ENCODE measurements around the gene SPRED2. TPM values are rescaled to one million over a fixed set of nuclear protein-coding genes. Genes with fewer than 3 reads are reported as not detected.

Gene SPRED2
- total RNA-seq, 2 donors from 2014 or later = 1.6 to 4.8 TPM

DNA sequence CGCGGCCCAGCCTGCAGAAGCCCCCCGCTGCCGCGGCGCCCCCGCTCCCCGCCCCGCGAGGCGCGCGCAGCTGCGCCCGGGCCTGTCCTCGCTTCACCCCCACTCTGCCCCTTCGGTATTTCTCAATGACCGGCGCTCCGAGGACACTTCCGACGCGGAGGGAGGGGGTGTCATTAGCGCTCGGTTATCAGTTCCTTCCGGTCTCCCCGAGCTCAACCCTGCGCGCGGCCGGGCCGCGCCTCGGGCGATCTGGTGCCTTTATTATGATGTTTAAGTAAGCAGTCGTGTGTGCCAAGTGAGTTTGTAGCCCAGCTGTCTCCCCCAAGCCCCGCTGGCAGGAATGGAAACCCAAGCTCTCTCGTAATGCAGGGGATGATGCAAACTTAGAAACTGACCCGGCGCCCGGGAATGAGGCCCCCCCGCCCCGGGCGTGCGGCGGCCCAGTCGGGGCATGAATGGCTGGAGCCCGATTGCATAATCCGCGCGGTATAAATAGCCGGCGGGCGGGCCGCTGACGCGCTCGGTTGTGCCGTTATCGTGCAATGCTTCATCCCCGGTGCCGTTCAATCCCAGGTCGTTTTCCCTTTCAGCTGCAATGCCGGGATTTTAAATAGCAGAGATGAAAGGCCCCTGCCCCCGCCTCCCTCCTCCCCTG, 3.9 kb upstream of the SPRED2 start:
- peak; percentile 11 for ATAC-seq
- DNase-seq = peak in 2 of 3 donors; percentile 16 to 18
- H3K4me1 Mint-ChIP-seq = peaks cover 20% of the 10 kb centered on the region
- H3K27me3 Mint-ChIP-seq = peaks cover 48% of the 10 kb centered on the region
- H3K27ac Mint-ChIP-seq = no peak overlapping the region
- no peaks in the 10 kb centered on the region for H3K9me3 ChIP-seq (ENCODE audit: control insufficient read depth, low read length, poor library complexity, severe bottlenecking)
- H3K36me3 Mint-ChIP-seq (ENCODE audit: low read depth) = peaks cover 2% of the 10 kb centered on the region
- H3K4me3 Mint-ChIP-seq = peak overlapping the region; percentile 95

DNA sequence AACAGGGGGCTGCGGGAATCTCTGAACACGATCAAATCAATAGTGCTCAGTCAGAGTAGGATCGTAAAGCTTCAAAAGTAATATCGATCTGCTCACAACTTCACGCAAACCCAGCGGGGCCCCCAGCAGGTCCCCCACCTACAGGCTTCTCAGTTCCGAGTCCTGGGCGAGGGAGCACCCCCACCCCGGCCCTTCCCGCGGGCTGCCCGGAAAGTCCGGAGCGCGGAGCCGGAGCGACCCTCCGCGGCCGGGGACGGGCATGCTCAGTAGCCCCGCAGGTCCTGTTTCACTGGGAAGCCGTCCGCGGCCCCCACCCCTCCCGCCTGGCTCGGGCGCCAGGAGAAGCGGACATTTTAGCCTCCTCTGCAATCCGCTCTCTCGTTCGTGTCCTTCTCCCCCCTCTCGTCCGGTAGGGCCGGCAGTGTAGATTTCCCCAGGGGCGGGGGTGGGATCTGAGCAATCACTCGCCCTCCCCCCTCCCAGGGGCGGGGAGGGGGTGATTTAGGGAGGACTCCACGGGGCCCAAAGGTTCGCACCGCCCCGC, 3.3 kb upstream of the SPRED2 start:
- ATAC-seq (no peak), DNase-seq (peak in 2 of 3 donors; percentile 9 to 18)
- Mint-ChIP-seq H3K27ac (no peak overlapping the region), H3K4me3 (peak overlapping the region; percentile 95), H3K27me3 (peaks cover 48% of the 10 kb centered on the region), H3K4me1 (peaks cover 21% of the 10 kb centered on the region), H3K36me3 (ENCODE audit: low read depth) (peaks cover 2% of the 10 kb centered on the region)
- H3K9me3 ChIP-seq (ENCODE audit: control insufficient read depth, low read length, poor library complexity, severe bottlenecking) = no peaks in the 10 kb centered on the region

DNA sequence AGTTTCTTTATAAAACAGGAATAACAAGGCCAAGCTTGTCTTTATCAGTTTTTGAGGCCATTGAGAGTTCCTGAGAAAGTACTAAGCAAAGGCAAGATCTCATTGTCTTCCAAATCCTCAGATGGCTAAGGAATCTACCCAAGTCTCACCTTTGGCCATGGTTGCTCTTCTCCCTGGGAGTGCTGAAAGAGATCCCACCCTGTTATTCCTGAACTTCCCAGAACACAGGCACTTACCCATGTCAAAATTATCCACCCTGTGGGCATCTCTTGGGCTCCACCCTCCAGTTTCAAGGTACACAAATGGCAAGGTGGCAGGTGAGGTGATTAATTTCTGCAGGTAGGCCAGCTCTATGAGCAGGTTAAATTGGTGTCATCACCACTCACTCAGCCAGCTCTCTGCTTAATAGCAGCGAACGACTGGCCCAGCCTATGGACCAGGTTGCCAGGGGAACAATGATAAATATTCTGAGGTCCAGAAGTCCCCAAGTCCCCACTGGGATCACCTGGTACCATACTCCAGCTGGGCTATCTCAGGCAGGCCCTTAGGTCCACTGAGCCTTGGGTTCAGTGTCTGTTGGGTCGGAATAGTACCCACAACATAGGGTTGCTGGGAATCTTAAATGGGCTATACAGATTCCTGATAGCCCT, 2.3 kb upstream of the SPRED2 start:
- no peak for DNase-seq
- Mint-ChIP-seq H3K27me3 (peaks cover 44% of the 10 kb centered on the region), H3K36me3 (ENCODE audit: low read depth) (peaks cover 2% of the 10 kb centered on the region), H3K4me1 (peaks cover 24% of the 10 kb centered on the region), H3K27ac (no peak overlapping the region), H3K4me3 (no peak overlapping the region)
- H3K9me3 ChIP-seq (ENCODE audit: control insufficient read depth, low read length, poor library complexity, severe bottlenecking) = no peaks in the 10 kb centered on the region
- ATAC-seq = no peak

DNA sequence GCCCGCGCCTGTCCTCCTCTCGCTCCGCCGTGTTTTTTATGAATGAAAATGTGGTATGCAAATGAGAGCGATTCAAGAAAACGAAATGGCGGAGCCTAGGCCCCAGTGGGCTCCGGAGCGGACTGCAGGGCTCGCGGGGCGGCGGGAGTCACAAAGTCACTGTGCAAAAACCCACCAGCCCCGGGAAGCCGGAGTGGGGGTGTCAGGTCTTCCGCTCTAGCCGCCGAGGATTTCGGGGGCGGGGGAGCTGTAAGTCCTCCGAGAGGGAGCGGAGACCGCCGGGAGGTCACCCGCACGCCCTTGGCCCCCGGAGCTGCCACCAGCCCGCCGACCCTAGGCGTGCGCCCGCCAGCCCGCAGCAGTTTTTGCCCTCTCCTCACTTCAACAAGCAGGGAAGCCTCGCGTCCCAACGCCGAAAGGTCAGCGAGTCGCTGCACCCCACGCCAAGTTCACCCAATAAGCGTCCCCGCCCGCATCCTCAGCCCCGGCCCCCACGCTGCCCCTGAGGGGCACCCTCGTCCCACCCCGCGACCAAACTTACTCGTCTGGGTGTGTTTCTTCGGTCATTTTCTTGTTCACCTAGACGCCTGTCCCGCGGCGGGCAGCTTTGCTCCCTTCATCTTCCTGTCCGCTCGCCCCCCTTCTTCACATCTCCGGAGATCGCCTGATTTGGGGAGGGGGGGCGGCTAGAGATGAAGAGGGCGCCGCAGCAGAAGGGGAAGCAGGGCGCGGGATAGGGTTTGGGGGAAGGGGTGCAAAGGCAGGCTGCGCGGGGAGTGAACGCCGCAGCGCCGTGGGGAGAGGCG, 775 bp downstream of the SPRED2 start:
- Mint-ChIP-seq H3K4me3 (peak overlapping the region; percentile 95), H3K27ac (peak overlapping the region; percentile 73), H3K27me3 (peaks cover 18% of the 10 kb centered on the region), H3K36me3 (ENCODE audit: low read depth) (no peaks in the 10 kb centered on the region), H3K4me1 (peaks cover 19% of the 10 kb centered on the region)
- no peaks in the 10 kb centered on the region for H3K9me3 ChIP-seq (ENCODE audit: control insufficient read depth, low read length, poor library complexity, severe bottlenecking)
- ATAC-seq (peak; percentile 55), DNase-seq (peak; percentile 18 to 23 (median 21))

DNA sequence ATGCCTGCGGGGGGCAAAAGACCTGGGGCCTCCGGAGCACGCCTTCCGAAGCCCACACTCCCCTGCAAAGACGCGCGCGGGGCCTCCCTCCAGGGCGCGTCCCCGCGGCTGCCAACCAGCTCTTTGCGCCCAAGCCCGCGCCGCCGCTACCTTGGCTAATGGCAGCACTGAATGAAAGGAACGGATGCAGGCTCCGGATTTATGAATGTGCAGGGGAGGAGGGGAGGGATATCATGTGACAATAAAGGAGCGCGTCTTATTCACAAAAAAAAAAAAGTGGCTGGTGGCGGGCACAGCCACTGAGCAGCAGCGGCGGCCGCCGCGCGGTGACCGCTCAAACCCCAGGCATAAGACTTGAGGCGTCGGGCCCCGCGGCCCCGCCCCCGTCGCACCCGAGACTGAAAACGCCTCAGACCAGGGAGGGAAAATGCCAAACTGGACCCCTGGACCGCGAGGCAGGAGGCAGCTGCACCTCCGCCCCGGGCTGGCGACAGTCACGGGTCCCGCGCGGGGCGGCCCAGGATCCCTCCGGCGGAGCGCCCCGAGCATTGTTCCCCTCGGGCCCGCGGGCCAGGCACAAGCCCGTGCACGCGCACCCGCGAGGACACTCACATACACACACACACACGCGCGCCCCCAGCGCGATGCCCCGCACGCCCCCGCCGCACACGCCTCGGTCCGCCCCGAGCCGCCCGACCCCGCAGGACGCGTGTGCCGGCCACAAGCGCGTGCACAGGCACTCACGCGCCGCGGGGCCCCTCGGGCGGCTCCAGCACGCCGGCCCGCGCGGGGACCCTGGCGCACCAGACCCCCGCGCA, 1.6 kb downstream of the SPRED2 start:
- H3K9me3 ChIP-seq (ENCODE audit: control insufficient read depth, low read length, poor library complexity, severe bottlenecking) = no peaks in the 10 kb centered on the region
- Mint-ChIP-seq H3K36me3 (ENCODE audit: low read depth) (no peaks in the 10 kb centered on the region), H3K4me3 (peak overlapping the region; percentile 95), H3K4me1 (peaks cover 14% of the 10 kb centered on the region), H3K27me3 (peaks cover 11% of the 10 kb centered on the region), H3K27ac (peak overlapping the region; percentile 73)
- ATAC-seq = peak; percentile 70
- peak; percentile 38 to 47 (median 39) for DNase-seq

DNA sequence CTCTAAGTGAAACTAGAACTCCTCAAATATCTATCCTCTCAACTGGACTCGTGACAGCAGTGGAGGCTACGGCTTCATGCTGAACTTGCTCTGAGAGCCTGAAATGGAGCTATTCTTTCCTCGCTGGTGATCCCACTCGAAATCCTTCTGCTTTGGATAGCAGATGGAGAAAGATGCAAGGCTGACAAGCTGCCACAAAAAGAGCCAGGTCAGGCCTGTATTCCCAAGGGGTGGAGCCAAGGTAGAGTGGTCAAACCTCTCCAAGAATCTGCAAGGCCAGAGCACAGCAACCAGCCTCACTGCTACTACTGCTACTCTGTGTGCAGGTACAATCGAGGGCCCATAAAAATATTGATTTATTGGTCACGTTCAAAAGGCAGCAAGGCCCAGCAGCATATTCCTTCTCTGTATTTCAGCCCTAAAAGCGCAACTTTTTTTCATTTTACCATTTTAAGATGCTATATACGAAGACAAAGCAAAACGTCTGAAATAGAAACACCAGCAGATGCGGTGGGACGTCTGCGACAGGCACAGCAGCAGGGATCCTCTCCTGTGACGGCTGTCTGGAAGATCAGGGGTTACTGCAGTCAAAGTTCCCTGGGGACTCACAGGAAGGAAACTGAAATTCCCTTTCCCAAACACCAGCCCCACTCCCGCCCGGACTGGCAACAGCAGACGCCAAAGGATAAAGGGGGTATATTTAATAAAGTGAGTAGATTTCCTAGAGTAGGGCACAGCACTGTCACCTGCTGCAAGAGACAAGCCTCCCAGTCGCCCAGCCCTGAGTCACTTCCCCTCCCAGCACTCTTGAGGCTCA, 2.4 kb downstream of the SPRED2 start:
- Mint-ChIP-seq H3K27me3 (peaks cover 6% of the 10 kb centered on the region), H3K36me3 (ENCODE audit: low read depth) (no peaks in the 10 kb centered on the region), H3K4me3 (peak overlapping the region; percentile 95), H3K4me1 (peaks cover 10% of the 10 kb centered on the region), H3K27ac (no peak overlapping the region)
- no peaks in the 10 kb centered on the region for H3K9me3 ChIP-seq (ENCODE audit: control insufficient read depth, low read length, poor library complexity, severe bottlenecking)
- ATAC-seq = peak; percentile 40
- DNase-seq = no peak

DNA sequence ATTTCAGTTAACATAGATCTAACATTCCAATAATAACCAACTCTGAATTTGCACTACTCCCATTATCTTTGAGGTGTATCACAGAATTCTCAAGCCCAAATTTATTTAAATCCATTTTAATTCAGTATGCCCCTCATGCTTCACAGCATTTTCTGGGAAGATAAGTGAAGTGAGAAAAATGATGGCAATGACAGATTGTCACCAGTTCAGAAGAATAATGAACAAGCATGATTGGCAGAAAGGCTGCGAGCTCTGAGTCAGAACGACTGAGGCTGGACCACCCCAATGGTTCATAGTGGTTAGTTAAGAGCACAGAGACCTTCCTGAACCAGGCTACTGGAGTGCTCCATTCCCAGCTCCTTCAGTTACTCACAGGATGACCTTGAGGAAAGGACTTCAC, 4.9 kb downstream of the SPRED2 start:
- no peak overlapping the region for H3K27ac Mint-ChIP-seq

DNA sequence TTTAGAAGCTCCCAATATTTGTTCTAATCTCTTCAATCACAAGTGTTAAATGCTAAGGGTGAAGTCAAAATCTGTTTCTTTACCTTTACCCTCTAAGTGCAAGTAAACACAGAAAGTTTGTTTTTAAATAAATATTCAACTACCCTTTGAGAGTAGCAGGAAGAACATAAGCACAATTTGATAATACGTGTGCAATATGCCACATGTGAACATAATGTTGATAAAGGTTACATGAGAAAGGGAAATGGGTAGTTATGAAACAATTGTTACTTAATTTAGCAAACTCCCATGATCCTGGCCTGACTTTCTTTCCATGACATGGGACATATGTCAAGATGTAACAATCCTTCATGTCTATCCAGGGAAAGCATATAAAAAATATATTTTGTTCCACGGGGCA, 7.1 kb downstream of the SPRED2 start:
- H3K9me3 ChIP-seq (ENCODE audit: control insufficient read depth, low read length, poor library complexity, severe bottlenecking) = no peaks in the 10 kb centered on the region
- no peak overlapping the region for H3K27ac Mint-ChIP-seq
- ATAC-seq (no peak), DNase-seq (no peak)
- no peak overlapping the region for H3K4me3 Mint-ChIP-seq
- no peaks in the 10 kb centered on the region for H3K36me3 Mint-ChIP-seq (ENCODE audit: low read depth)
- H3K27me3 Mint-ChIP-seq = no peaks in the 10 kb centered on the region
- H3K4me1 Mint-ChIP-seq = peaks cover 3% of the 10 kb centered on the region

More for the DNA sequence above, 4.9 kb downstream of the SPRED2 start:
- ATAC-seq (no peak), DNase-seq (no peak)
- Mint-ChIP-seq H3K36me3 (ENCODE audit: low read depth) (no peaks in the 10 kb centered on the region), H3K27me3 (no peaks in the 10 kb centered on the region), H3K4me1 (peaks cover 7% of the 10 kb centered on the region), H3K4me3 (no peak overlapping the region)
- no peaks in the 10 kb centered on the region for H3K9me3 ChIP-seq (ENCODE audit: control insufficient read depth, low read length, poor library complexity, severe bottlenecking)

DNA sequence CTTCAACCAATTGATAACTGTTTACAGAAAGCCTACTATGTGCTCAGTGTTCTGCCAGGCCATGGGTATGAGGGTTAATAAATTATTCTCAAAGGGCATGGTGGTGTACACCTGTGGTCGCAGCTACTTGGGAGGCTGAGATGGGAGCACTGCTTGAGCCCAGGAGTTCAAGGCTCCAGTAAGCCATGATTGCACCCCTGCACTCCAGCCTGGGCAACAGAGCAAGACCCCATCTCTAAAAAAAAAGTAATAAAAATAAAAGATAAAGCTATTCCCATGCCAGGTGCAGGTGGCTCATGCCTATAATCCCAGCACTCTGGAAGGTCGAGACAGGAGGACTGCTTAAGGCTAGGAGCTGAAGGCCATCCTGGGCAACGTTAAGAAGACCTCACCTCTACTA, 8.0 kb downstream of the SPRED2 start:
- Mint-ChIP-seq H3K4me3 (no peak overlapping the region), H3K27ac (no peak overlapping the region)

DNA sequence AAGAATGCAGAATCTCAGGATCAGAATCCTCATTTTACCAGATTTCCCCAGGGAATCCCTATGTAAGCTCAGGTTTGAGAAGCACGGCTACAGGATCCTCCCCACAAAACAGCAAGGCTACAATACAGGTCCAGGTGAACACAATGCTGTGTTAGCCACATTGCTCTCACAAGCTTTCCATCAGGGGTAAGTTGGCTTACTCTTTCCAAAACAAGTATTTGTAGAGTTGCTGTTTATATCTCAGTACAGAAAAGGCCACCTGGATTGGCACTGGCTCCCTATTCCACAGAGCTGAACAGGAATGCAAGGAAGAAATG, 11.0 kb downstream of the SPRED2 start:
- Mint-ChIP-seq H3K4me1 (peaks cover 8% of the 10 kb centered on the region), H3K27me3 (no peaks in the 10 kb centered on the region), H3K27ac (no peak overlapping the region), H3K4me3 (no peak overlapping the region), H3K36me3 (ENCODE audit: low read depth) (no peaks in the 10 kb centered on the region)
- DNase-seq = no peak
- no peak for ATAC-seq
- H3K9me3 ChIP-seq (ENCODE audit: control insufficient read depth, low read length, poor library complexity, severe bottlenecking) = no peaks in the 10 kb centered on the region

More for the DNA sequence above, 8.0 kb downstream of the SPRED2 start:
- no peaks in the 10 kb centered on the region for H3K27me3 Mint-ChIP-seq
- DNase-seq = no peak
- ATAC-seq = no peak
- no peaks in the 10 kb centered on the region for H3K9me3 ChIP-seq (ENCODE audit: control insufficient read depth, low read length, poor library complexity, severe bottlenecking)
- H3K36me3 Mint-ChIP-seq (ENCODE audit: low read depth) = no peaks in the 10 kb centered on the region
- H3K4me1 Mint-ChIP-seq = peaks cover 3% of the 10 kb centered on the region

DNA sequence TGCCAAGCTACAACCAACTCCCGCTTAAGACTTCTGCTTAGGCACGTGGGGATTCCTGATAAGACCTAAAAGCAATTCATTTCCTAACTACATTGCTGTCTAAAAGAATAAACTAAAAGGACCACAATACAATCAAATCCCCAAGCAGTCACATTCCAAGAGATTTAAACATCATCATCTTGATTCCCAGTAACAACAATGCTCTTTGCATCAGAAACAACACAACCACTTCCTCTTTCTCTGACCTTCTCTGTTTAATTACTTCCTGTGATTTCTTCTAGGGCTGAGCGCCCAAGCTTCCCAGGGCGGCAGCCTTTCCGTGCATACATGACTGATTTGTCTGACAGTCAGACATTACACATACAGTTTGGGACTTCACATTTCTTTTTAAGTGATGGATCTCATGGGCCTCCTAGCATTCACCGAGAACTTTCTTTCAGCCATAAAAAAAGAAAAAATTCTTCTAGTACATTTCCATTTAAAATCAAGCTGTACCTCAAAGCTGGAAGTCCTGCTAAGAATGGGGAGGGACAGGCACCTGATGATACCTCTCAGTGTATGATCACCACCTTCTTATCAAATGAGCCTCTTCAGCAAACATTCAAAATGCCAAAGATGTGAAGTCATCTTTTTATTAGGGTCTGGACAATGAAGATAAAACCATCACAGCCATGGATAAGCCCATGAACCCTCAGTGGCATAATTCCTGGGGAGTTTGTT, 11.5 kb downstream of the SPRED2 start:
- H3K9me3 ChIP-seq (ENCODE audit: control insufficient read depth, low read length, poor library complexity, severe bottlenecking) = no peaks in the 10 kb centered on the region
- peaks cover 8% of the 10 kb centered on the region for H3K4me1 Mint-ChIP-seq
- ATAC-seq (peak; percentile 49), DNase-seq (no peak)
- H3K36me3 Mint-ChIP-seq (ENCODE audit: low read depth) = no peaks in the 10 kb centered on the region
- H3K4me3 Mint-ChIP-seq = no peak overlapping the region
- H3K27ac Mint-ChIP-seq = no peak overlapping the region
- H3K27me3 Mint-ChIP-seq = no peaks in the 10 kb centered on the region
